GM12864 (cell line): ENCODE measurements around the gene CCDC120.
A peak's percentile ranks its signal among the peaks of the same experiment; 100 is the strongest.

Source experiments
- DNase-seq: peaks from one replicate; pipeline ENCODE4 v3.0.0-alpha.2; 2011; ENCODE audit warnings: low read depth
- H3K4me3 ChIP-seq: 2 replicates; pipeline ENCODE4 v1.5.1; 2011; ENCODE audit warnings: mild to moderate bottlenecking, low read depth, low read length, control low read depth
- TF ChIP-seq, protein P1 (sequence below): IDR thresholded peaks from 2 replicates; pipeline ENCODE4 v1.5.1; 2011; ENCODE audit warnings: low read depth, mild to moderate bottlenecking, moderate library complexity, low read length, control low read depth, inconsistent platforms; ENCODE audit errors: missing control alignments

CCDC120 gene

DNA sequence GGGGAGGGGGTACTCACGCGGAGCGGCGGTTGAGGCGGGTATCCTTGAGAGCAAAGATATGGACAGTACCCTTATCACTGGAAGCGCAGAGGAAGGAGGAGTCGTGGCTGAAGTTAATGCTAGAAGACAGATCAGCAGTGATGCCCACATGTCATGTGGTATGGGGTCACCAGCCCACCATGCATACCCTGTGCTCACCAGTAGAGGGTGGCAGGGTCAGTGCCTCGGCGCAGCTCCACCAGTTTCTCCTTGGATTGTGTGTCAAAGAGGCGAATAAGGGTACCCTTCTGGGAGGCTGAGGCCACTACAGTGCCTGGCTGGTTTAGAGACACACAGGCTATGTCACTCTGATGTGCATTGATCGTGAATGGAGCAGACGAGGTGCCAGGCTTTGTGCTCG lies 16.5 kb downstream of the CCDC120 start:
- H3K4me3 ChIP-seq = no peak overlapping the region
- TF ChIP-seq, protein P1, sequence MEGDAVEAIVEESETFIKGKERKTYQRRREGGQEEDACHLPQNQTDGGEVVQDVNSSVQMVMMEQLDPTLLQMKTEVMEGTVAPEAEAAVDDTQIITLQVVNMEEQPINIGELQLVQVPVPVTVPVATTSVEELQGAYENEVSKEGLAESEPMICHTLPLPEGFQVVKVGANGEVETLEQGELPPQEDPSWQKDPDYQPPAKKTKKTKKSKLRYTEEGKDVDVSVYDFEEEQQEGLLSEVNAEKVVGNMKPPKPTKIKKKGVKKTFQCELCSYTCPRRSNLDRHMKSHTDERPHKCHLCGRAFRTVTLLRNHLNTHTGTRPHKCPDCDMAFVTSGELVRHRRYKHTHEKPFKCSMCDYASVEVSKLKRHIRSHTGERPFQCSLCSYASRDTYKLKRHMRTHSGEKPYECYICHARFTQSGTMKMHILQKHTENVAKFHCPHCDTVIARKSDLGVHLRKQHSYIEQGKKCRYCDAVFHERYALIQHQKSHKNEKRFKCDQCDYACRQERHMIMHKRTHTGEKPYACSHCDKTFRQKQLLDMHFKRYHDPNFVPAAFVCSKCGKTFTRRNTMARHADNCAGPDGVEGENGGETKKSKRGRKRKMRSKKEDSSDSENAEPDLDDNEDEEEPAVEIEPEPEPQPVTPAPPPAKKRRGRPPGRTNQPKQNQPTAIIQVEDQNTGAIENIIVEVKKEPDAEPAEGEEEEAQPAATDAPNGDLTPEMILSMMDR = peak; percentile 17
- no peak for DNase-seq

GRCh38 chrX:49077941-49078340 lies 19.1 kb downstream of the CCDC120 start:
- no peak for DNase-seq
- H3K4me3 ChIP-seq = no peak overlapping the region
- TF ChIP-seq, protein P1 = no peak

DNA sequence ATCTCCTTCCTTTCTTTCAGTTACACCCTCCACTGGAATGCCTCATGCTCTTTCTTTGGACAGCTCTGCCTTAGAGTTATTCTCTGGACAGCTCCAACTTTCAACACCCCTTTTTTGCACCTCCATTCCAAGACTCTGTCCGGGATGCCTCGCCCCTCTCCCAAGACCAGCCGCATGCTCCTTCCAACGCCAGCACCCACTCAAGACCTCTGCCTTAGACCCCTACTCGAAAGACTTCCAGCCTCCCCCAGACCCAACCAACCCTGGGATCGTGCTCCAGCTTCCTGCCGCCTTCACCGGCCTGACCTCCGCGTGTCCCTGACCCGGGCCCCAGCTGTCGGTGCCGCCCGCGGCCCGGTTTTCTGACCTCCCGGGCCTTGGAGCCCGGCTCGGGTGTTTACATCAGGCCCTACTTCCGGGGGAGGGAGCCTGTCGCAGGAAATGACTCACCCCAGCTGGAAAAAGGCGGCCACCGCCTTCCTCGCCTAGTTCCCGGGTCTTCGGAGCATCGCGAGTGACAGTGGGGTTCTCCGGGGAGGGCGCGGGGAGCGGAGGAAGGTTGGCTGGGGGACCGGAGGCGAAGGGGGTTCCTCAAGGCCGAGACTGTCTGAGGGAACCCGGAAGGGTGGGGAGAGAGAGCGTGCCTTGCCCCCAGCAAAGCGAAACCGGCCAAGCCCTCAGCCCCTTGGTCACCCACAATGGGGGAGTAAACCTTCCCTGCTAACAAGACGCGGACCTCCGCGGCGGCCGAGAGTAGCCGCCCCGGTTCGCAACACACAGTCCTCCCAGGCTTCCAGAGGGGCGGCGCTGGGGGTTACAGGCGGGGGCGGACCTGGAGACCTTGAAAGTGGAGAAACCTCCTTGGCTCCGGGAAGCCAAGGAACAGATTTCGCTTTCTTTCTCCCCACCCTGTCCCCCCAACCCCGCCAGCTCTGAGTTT lies 21.0 kb downstream of the CCDC120 start, which contains the start of gene WDR45:
TSS of gene WDR45 (minus strand) at position 399 of the 940 bp plus-strand sequence. CDS start 1,792 bp downstream, outside the sequence.
- H3K4me3 ChIP-seq = peak within 1 kb of the TSS; percentile 72
- DNase-seq = peak; percentile 18
- TF ChIP-seq, protein P1 = no peak

DNA sequence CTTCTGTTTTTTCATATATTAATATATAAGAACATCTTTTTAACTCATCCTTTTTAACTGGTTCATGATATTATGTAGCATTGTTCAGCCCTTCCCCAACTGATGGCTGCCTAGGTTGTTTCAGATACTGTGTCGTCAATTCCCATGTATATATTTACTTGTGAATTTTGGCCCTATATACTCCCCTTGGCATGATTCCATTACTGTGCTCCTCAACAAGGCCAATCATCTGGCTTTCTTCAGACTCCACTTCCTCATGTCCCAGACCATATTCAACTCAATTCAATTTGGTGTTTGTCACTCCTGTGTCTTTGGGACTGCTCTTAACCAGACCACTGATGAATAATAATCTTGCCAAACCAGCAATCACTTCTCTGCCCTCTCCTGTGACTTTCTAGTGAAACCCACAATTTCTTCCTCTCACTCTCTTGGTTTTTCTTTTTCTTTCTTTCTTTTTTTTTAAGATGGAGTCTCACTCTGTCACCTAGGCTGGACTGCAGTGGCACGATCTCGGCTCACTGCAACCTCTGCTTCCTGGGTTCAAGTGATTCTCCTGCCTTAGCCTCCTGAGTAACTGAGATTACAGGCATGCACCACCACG lies 23.6 kb downstream of the CCDC120 start:
- no peak overlapping the region for H3K4me3 ChIP-seq
- TF ChIP-seq, protein P1 = no peak
- no peak for DNase-seq

DNA sequence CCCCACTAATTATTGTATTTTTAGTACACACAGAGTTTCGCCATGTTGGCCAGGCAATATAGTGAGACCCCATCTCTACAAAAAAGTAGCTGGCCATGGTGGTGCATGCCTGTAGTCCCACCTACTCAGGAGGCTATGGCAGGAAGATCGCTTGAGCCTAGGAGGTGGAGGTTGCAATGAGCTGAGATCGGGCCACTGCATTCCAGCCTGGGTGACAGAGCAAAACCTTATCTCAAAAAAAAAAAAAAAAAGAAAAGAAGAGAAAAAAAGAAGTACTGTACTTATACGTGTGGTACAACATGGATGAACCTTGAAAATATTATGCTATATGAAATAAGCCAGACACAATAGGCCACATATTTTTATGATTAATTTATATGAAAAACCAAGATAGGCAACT lies 30.8 kb downstream of the CCDC120 start:
- no peak overlapping the region for H3K4me3 ChIP-seq
- TF ChIP-seq, protein P1 = no peak
- DNase-seq = no peak

GRCh38 chrX:49096419-49096818 lies 37.6 kb downstream of the CCDC120 start:
- H3K4me3 ChIP-seq = no peak overlapping the region
- TF ChIP-seq, protein P1 = no peak
- no peak for DNase-seq
